SK-N-SH (cell line): ENCODE measurements around the gene CPXM1. TPM values are rescaled to one million over a fixed set of nuclear protein-coding genes. Genes with fewer than 3 reads are reported as not detected.

Experiments
- CTCF ChIA-PET: fragments of 300-600, 350-600 bp; formaldehyde crosslinking; extraction: SDS; loops from one replicate; lab custom pipeline; 2021; lab: Yijun Ruan, JAX
- POLR2A ChIA-PET: fragments of 350-600 bp; sonication (Branson Sonifier 250); formaldehyde crosslinking; extraction: SDS; loops from one replicate; lab custom pipeline; 2020; ENCODE audit warnings: antibody characterized with exemption, inconsistent platforms; lab: Yijun Ruan, JAX
- DNase-seq: peaks from one replicate; pipeline ENCODE4 v3.0.0; 2012
- H2AFZ ChIP-seq: fragments of 200-600 bp; sonication (generic); 2 replicates; pipeline ENCODE4 v1.8.1; 2016; ENCODE audit warnings: antibody characterized with exemption, mild to moderate bottlenecking, low read depth
- H3F3A ChIP-seq: fragments of 200-600 bp; sonication (generic); replicated peaks from 2 replicates; pipeline ENCODE3; 2016; ENCODE audit warnings: antibody characterized with exemption, mild to moderate bottlenecking; ENCODE audit not compliant: insufficient read depth
- H3K27ac ChIP-seq, 2 experiments: fragments of 200-500 bp in 1 of 2; fragments of 200-600 bp in 1 of 2; sonication (Bioruptor generic) in 1 of 2; sonication (generic), shearing (Covaris generic) in 1 of 2; 2 replicates each; pipeline versions ENCODE4 v1.5.1 to v1.6.1; 2014 to 2016; ENCODE audit warnings: low read depth in 2 of 2, inconsistent platforms in 1 of 2, low read length in 1 of 2, mild to moderate bottlenecking in 1 of 2, mixed read lengths in 1 of 2
- H3K27me3 ChIP-seq: fragments of 200-600 bp; sonication (generic), shearing (Covaris generic); 2 replicates; pipeline ENCODE4 v1.6.1; 2016; ENCODE audit warnings: mixed run types; ENCODE audit not compliant: insufficient read depth
- H3K36me3 ChIP-seq, 2 experiments: fragments of 200-500 bp in 1 of 2; fragments of 200-600 bp in 1 of 2; sonication (Bioruptor generic) in 1 of 2; sonication (generic) in 1 of 2; replicated peaks in 1 of 2; 2 replicates each; pipeline versions ENCODE3 to v1.5.1; 2014 to 2016; ENCODE audit warnings: low read length in 1 of 2, mild to moderate bottlenecking in 1 of 2; ENCODE audit not compliant: insufficient read depth in 2 of 2, control insufficient read depth in 1 of 2
- H3K4me1 ChIP-seq, 2 experiments: fragments of 200-500 bp in 1 of 2; fragments of 200-600 bp in 1 of 2; sonication (Bioruptor generic) in 1 of 2; sonication (generic), shearing (Covaris generic) in 1 of 2; 2 replicates each; pipeline versions ENCODE4 v1.5.1 to v1.6.1; 2014 to 2016; ENCODE audit warnings: low read depth in 1 of 2, low read length in 1 of 2, mixed run types in 1 of 2; ENCODE audit not compliant: insufficient read depth in 2 of 2, control insufficient read depth in 1 of 2
- H3K4me2 ChIP-seq: fragments of 200-600 bp; sonication (generic), shearing (Covaris generic); 2 replicates; pipeline ENCODE4 v1.6.1; 2017; ENCODE audit warnings: mixed run types
- H3K4me3 ChIP-seq, 2 experiments: fragments of 200-500 bp in 1 of 2; fragments of 200-600 bp in 1 of 2; sonication (Bioruptor generic) in 1 of 2; sonication (generic), shearing (Covaris generic) in 1 of 2; 2 replicates each; pipeline versions ENCODE4 v1.5.1 to v1.8.1; 2014 to 2016; ENCODE audit warnings: low read depth in 2 of 2, inconsistent platforms in 1 of 2, low read length in 1 of 2, mild to moderate bottlenecking in 1 of 2, mixed read lengths in 1 of 2, moderate library complexity in 1 of 2
- H3K79me2 ChIP-seq: fragments of 200-600 bp; sonication (generic); 2 replicates; pipeline ENCODE4 v1.8.1; 2017; ENCODE audit warnings: mild to moderate bottlenecking; ENCODE audit not compliant: insufficient read depth
- H3K9ac ChIP-seq: fragments of 200-600 bp; sonication (generic); 2 replicates; pipeline ENCODE4 v1.6.1; 2017; ENCODE audit warnings: mixed run types
- H3K9me2 ChIP-seq: fragments of 200-600 bp; sonication (generic); 2 replicates; pipeline ENCODE4 v1.6.1; 2017; ENCODE audit warnings: mixed run types
- H3K9me3 ChIP-seq: fragments of 200-600 bp; sonication (generic); 2 replicates; pipeline ENCODE4 v1.6.1; 2017; ENCODE audit warnings: mixed run types, mild to moderate bottlenecking, moderate library complexity
- H4K20me1 ChIP-seq: fragments of 200-600 bp; sonication (generic); 2 replicates; pipeline ENCODE4 v1.6.1; 2017; ENCODE audit warnings: mild to moderate bottlenecking, mixed run types; ENCODE audit not compliant: insufficient read depth
- ELF1 ChIP-seq: IDR thresholded peaks from 2 replicates; pipeline ENCODE4 v1.4.0; 2012
- EP300 ChIP-seq, 2 experiments: IDR thresholded peaks; 2 replicates each; pipeline versions ENCODE4 v1.4.0 to v1.6.1; 2012; ENCODE audit warnings: borderline replicate concordance in 1 of 2, low read depth in 1 of 2, low read length in 1 of 2
- EZH2phosphoT487 ChIP-seq: fragments of 200-600 bp; sonication (generic); IDR thresholded peaks from 2 replicates; pipeline ENCODE4 v1.6.1; 2017; ENCODE audit warnings: low read depth, mixed run types, mild to moderate bottlenecking, antibody characterized with exemption, moderate library complexity, borderline replicate concordance
- FOSL2 ChIP-seq: IDR thresholded peaks from 2 replicates; pipeline ENCODE4 v1.4.0; 2012; ENCODE audit warnings: low read depth, mild to moderate bottlenecking, moderate library complexity, borderline replicate concordance
- FOXM1 ChIP-seq: IDR thresholded peaks from 2 replicates; pipeline ENCODE4 v1.4.0; 2012; ENCODE audit warnings: low read depth, mild to moderate bottlenecking
- GATA2 ChIP-seq: sonication (generic); formaldehyde crosslinking; IDR thresholded peaks from 2 replicates; pipeline ENCODE4 v1.5.0; 2020; ENCODE audit warnings: mild to moderate bottlenecking, missing genetic modification reagents
- IRF3 ChIP-seq: fragments of 150-350 bp; IDR thresholded peaks from 2 replicates; pipeline ENCODE4 v1.6.1; 2016; ENCODE audit warnings: mild to moderate bottlenecking, low read depth, low read length
- JUND ChIP-seq: IDR thresholded peaks from 2 replicates; pipeline ENCODE4 v1.4.0; 2012
- NFIC ChIP-seq: IDR thresholded peaks from 2 replicates; pipeline ENCODE4 v1.4.0; 2012; ENCODE audit warnings: borderline replicate concordance
- POLR2AphosphoS5 ChIP-seq: IDR thresholded peaks from 2 replicates; pipeline ENCODE4 v1.6.1; 2012; ENCODE audit warnings: low read depth, low read length
- RXRA ChIP-seq: IDR thresholded peaks from 2 replicates; pipeline ENCODE4 v1.4.0; 2012; ENCODE audit warnings: low read depth, mild to moderate bottlenecking, borderline replicate concordance
- SMC3 ChIP-seq: IDR thresholded peaks from 2 replicates; pipeline ENCODE4 v1.6.1; 2012; ENCODE audit warnings: low read depth, low read length, improper control_type of control experiment
- TEAD4 ChIP-seq: IDR thresholded peaks from 2 replicates; pipeline ENCODE4 v1.4.0; 2012; ENCODE audit warnings: mild to moderate bottlenecking, borderline replicate concordance; ENCODE audit not compliant: insufficient read depth
- YY1 ChIP-seq: IDR thresholded peaks from 2 replicates; pipeline ENCODE4 v1.4.0; 2012; ENCODE audit warnings: low read depth, mild to moderate bottlenecking
- WGBS: methylation state at CpG from one replicate; pipeline ENCODE4 v1.1.6; 2017; ENCODE audit warnings: low lambda C conversion rate; 5-methylcytosine and 5-hydroxymethylcytosine counted together
- polyA plus RNA-seq, 3 experiments: library from polyadenylated mRNA; depleted of rRNA; stranded (reverse); fragments of >200 nt; gene quantifications; 2 replicates each; pipeline ENCODE4 v1.2.3, GENCODE V29; 2012
- TF ChIP-seq, protein P1 (sequence below): IDR thresholded peaks from 2 replicates; pipeline ENCODE4 v1.4.0; 2012; ENCODE audit warnings: low read depth
- TF ChIP-seq, protein P2 (sequence below): fragments of 150-350 bp; IDR thresholded peaks from 2 replicates; pipeline ENCODE4 v1.6.1; 2017; ENCODE audit warnings: antibody characterized with exemption, low read length, low read depth, borderline replicate concordance
- TF ChIP-seq, protein P3 (sequence below): IDR thresholded peaks from 2 replicates; pipeline ENCODE4 v1.4.0; 2012; ENCODE audit warnings: low read depth, borderline replicate concordance
- TF ChIP-seq, protein P4 (sequence below): IDR thresholded peaks from 2 replicates; pipeline ENCODE4; 2012

The CPXM1 gene
- polyA plus RNA-seq, 1 of the 3 experiments (the other 2 are of a cell fraction) = 99.9 TPM

GRCh38 chr20:2754424-2754823 is 46.0 kb downstream of the CPXM1 start (continued):
- TF ChIP-seq SMC3 = no peak
- TF ChIP-seq POLR2AphosphoS5 = no peak

- no peaks in the 10 kb centered on the region for H3K79me2 ChIP-seq
- H3K4me3 ChIP-seq = no peak overlapping the region
- no peak overlapping the region for H3K9ac ChIP-seq
- H4K20me1 ChIP-seq = no peaks in the 10 kb centered on the region
- no peaks in the 10 kb centered on the region for H3K36me3 ChIP-seq
- no peaks in the 10 kb centered on the region for H3K9me3 ChIP-seq
- no peaks in the 10 kb centered on the region for H3K4me1 ChIP-seq
- no peak overlapping the region for H3K4me2 ChIP-seq
- no peak for TF ChIP-seq EZH2phosphoT487
- TF ChIP-seq, protein P1, sequence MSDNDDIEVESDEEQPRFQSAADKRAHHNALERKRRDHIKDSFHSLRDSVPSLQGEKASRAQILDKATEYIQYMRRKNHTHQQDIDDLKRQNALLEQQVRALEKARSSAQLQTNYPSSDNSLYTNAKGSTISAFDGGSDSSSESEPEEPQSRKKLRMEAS = no peak
- TF ChIP-seq SMC3 = no peak
- no peak for TF ChIP-seq JUND
- TF ChIP-seq, all 33 proteins: peak for 0
- ChIA-PET CTCF (interaction anchor here (2.0 kb wide), 2 partner anchors 10 to 98 kb away, joined by 6 to 7 read pairs; no protein-coding TSS in a partner anchor), POLR2A (no interaction called here)
- H3F3A ChIP-seq = no peaks in the 10 kb centered on the region
- DNase-seq = no peak
- no peak overlapping the region for H2AFZ ChIP-seq
- H3K9me2 ChIP-seq = no peaks in the 10 kb centered on the region
- H3K27me3 ChIP-seq = no peaks in the 10 kb centered on the region
- WGBS = 85% methylated on average over 3 of the region's 6 CpGs
- no peak overlapping the region for H3K27ac ChIP-seq
Measured at GRCh38 chr20:2753461-2754040, 46.9 kb downstream of the CPXM1 start.

DNA sequence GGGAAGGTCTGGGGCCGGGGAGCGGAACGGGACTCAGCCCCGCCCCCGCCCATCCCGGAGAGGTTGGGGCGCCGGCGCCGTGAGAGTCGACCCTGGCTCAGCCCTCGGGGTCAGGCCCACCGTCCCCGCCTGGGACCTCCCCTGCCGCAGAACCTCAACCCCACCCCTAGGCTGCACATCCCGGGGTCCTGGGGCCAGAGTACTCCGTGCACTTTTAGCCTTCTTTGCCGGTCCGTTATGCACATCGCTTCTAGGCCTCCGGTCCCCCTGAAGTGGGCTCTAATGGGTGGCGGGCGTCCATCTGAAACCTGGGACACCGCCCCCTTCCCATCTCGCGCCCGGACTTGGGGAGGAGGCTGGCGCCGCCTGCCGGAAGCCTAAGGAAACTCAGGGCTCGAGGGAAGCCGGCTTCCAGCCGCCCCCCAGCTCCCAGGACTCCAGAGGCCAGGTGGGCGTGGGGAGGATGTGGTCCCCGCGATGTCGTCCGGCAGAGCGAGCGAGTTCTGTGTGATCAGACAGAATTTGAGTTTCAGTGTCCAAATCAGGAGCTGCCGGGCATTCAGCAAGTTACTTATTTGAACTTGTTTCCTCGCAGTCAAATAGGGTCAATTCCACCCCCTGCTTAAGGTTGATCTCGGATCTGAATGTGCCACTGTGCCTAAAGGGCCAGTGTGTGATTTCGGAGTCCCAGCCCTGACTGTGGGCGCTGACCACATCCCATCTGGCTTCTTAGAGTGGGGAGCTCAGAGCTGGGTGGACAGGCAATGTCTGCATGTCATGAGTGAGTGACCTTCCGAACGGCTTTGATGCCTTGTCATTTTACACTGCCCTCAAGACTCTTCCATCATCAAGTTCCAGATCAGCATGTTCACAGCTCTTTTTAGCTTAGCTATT is 47.6 kb downstream of the CPXM1 start:
- H3F3A ChIP-seq = no peaks in the 10 kb centered on the region
- H3K9ac ChIP-seq = no peak overlapping the region
- H3K9me3 ChIP-seq = no peaks in the 10 kb centered on the region
- H3K9me2 ChIP-seq = no peaks in the 10 kb centered on the region
- no peaks in the 10 kb centered on the region for H3K27me3 ChIP-seq
- CTCF ChIA-PET = interaction anchor here (2.0 kb wide), 2 partner anchors 9 to 99 kb away, joined by 6 to 7 read pairs; no protein-coding TSS in a partner anchor
- H2AFZ ChIP-seq = no peak overlapping the region
- H3K79me2 ChIP-seq = no peaks in the 10 kb centered on the region
- H3K27ac ChIP-seq = no peak overlapping the region
- no peaks in the 10 kb centered on the region for H3K36me3 ChIP-seq
- H4K20me1 ChIP-seq = no peaks in the 10 kb centered on the region
- no peaks in the 10 kb centered on the region for H3K4me1 ChIP-seq
- peak overlapping the region in 1 of 2 experiments; percentile 43; a peak in 1 of 4 replicates for H3K4me3 ChIP-seq
- H3K4me2 ChIP-seq = no peak overlapping the region
- POLR2A ChIA-PET = no interaction called here
- 86% methylated on average over 33 of the region's 47 CpGs for WGBS
- DNase-seq = no peak
- TF ChIP-seq, protein P2, sequence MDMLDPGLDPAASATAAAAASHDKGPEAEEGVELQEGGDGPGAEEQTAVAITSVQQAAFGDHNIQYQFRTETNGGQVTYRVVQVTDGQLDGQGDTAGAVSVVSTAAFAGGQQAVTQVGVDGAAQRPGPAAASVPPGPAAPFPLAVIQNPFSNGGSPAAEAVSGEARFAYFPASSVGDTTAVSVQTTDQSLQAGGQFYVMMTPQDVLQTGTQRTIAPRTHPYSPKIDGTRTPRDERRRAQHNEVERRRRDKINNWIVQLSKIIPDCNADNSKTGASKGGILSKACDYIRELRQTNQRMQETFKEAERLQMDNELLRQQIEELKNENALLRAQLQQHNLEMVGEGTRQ = no peak
- TF ChIP-seq FOXM1 (no peak), GATA2 (CRISPR knock-in tag) (no peak), EP300 (IDR thresholded peaks at IDR 0.05; ENCODE audit: borderline replicate concordance in 1 of 2, low read depth in 1 of 2, low read length in 1 of 2) (no peak), FOSL2 (no peak), RXRA (no peak), EZH2phosphoT487 (no peak), TEAD4 (no peak), NFIC (no peak), IRF3 (no peak), YY1 (no peak), ELF1 (no peak), JUND (no peak)
- TF ChIP-seq, protein P3, sequence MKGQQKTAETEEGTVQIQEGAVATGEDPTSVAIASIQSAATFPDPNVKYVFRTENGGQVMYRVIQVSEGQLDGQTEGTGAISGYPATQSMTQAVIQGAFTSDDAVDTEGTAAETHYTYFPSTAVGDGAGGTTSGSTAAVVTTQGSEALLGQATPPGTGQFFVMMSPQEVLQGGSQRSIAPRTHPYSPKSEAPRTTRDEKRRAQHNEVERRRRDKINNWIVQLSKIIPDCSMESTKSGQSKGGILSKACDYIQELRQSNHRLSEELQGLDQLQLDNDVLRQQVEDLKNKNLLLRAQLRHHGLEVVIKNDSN = no peak
- TF ChIP-seq, protein P4, sequence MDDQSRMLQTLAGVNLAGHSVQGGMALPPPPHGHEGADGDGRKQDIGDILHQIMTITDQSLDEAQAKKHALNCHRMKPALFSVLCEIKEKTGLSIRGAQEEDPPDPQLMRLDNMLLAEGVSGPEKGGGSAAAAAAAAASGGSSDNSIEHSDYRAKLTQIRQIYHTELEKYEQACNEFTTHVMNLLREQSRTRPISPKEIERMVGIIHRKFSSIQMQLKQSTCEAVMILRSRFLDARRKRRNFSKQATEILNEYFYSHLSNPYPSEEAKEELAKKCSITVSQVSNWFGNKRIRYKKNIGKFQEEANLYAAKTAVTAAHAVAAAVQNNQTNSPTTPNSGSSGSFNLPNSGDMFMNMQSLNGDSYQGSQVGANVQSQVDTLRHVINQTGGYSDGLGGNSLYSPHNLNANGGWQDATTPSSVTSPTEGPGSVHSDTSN = no peak
